SK-N-SH treated with all-trans-retinoic acid at 6 μM for 48 hours (cell line): Measurements from ENCODE around the gene DOCK1.

Experiments used
- ATAC-seq: fragments of 200-7000 bp; cut with Tn5 transposase; 3 replicates; pipeline ENCODE4 v1.9.1; 2020; ENCODE audit warnings: mild to moderate bottlenecking, moderate library complexity
- ARNTL ChIP-seq: fragments of 450-650 bp; formaldehyde crosslinking; IDR thresholded peaks from 2 replicates; pipeline ENCODE4 v1.5.0; 2020; ENCODE audit warnings: low read depth, mild to moderate bottlenecking, moderate library complexity, borderline replicate concordance
- BACH2 ChIP-seq: fragments of 250-450 bp; sonication (Bioruptor Pico); IDR thresholded peaks from 2 replicates; pipeline ENCODE4 v1.9.0; 2021; ENCODE audit warnings: mild to moderate bottlenecking, borderline replicate concordance
- CSDC2 ChIP-seq: fragments of 250-450 bp; sonication (Bioruptor Pico); IDR thresholded peaks from 2 replicates; pipeline ENCODE4 v1.5.0; 2020; ENCODE audit warnings: mild to moderate bottlenecking, moderate library complexity
- ESRRG ChIP-seq: fragments of 250-450 bp; sonication (Bioruptor Pico); IDR thresholded peaks from 2 replicates; pipeline ENCODE4 v1.6.1; 2021; ENCODE audit warnings: mild to moderate bottlenecking
- GLIS3 ChIP-seq: fragments of 250-450 bp; sonication (Bioruptor Pico); IDR thresholded peaks from 2 replicates; pipeline ENCODE4 v1.5.0; 2020; ENCODE audit warnings: mild to moderate bottlenecking, moderate library complexity
- ISL1 ChIP-seq: fragments of 250-450 bp; sonication (Bioruptor Pico); IDR thresholded peaks from 2 replicates; pipeline ENCODE4 v2.1.2; 2022; ENCODE audit warnings: mild to moderate bottlenecking, moderate library complexity
- OSR1 ChIP-seq: fragments of 250-450 bp; sonication (Bioruptor Pico); IDR thresholded peaks from 2 replicates; pipeline ENCODE4 v1.8.0; 2022; ENCODE audit warnings: moderate library complexity, mild to moderate bottlenecking, inconsistent platforms
- RARB ChIP-seq: fragments of 250-450 bp; sonication (Bioruptor Pico); IDR thresholded peaks from 2 replicates; pipeline ENCODE4 v1.8.0; 2021; ENCODE audit warnings: mild to moderate bottlenecking, moderate library complexity
- SNAI2 ChIP-seq: fragments of 250-450 bp; sonication (Bioruptor Pico); IDR thresholded peaks from 2 replicates; pipeline ENCODE4 v1.5.0; 2020; ENCODE audit warnings: mild to moderate bottlenecking, moderate library complexity
- TCF4 ChIP-seq: fragments of 250-450 bp; sonication (Bioruptor Pico); IDR thresholded peaks from 2 replicates; pipeline ENCODE4 v1.8.0; 2021; ENCODE audit warnings: mild to moderate bottlenecking, moderate library complexity, borderline replicate concordance
- ZC3H10 ChIP-seq: fragments of 250-450 bp; sonication (Bioruptor Pico); IDR thresholded peaks from 2 replicates; pipeline ENCODE4 v1.5.1; 2021; ENCODE audit warnings: mild to moderate bottlenecking, moderate library complexity
- ZFP30 ChIP-seq: fragments of 450-650 bp; formaldehyde crosslinking; IDR thresholded peaks from 2 replicates; pipeline ENCODE4 v1.5.0; 2022; ENCODE audit warnings: mild to moderate bottlenecking, moderate library complexity
- ZNF565 ChIP-seq: fragments of 450-650 bp; formaldehyde crosslinking; conservative IDR thresholded peaks from 2 replicates; pipeline ENCODE4 v1.5.0; 2020; ENCODE audit warnings: low read depth, mild to moderate bottlenecking, moderate library complexity
- ZNF70 ChIP-seq: fragments of 450-650 bp; formaldehyde crosslinking; IDR thresholded peaks from 2 replicates; pipeline ENCODE4 v1.5.0; 2020; ENCODE audit warnings: mild to moderate bottlenecking, moderate library complexity
- ZNF8 ChIP-seq: fragments of 450-650 bp; formaldehyde crosslinking; IDR thresholded peaks from 2 replicates; pipeline ENCODE4 v1.5.0; 2020; ENCODE audit warnings: mild to moderate bottlenecking, moderate library complexity
- TF ChIP-seq, protein P1 (sequence below): fragments of 250-450 bp; sonication (Bioruptor Pico); IDR thresholded peaks from 2 replicates; pipeline ENCODE4 v1.5.1; 2021; ENCODE audit warnings: mild to moderate bottlenecking, moderate library complexity
- TF ChIP-seq, protein P2 (sequence below): fragments of 250-450 bp; sonication (Bioruptor Pico); IDR thresholded peaks from 2 replicates; pipeline ENCODE4 v1.5.1; 2020; ENCODE audit warnings: low read depth, mild to moderate bottlenecking, moderate library complexity
- TF ChIP-seq, protein P3 (sequence below): fragments of 250-450 bp; sonication (Bioruptor Pico); IDR thresholded peaks from 2 replicates; pipeline ENCODE4 v1.5.0; 2020; ENCODE audit warnings: mild to moderate bottlenecking, moderate library complexity
- TF ChIP-seq, protein P4 (sequence below): fragments of 250-450 bp; sonication (Bioruptor Pico); IDR thresholded peaks from 2 replicates; pipeline ENCODE4 v1.8.0; 2021; ENCODE audit warnings: low read depth, mild to moderate bottlenecking, moderate library complexity, borderline replicate concordance

The DOCK1 gene

DNA sequence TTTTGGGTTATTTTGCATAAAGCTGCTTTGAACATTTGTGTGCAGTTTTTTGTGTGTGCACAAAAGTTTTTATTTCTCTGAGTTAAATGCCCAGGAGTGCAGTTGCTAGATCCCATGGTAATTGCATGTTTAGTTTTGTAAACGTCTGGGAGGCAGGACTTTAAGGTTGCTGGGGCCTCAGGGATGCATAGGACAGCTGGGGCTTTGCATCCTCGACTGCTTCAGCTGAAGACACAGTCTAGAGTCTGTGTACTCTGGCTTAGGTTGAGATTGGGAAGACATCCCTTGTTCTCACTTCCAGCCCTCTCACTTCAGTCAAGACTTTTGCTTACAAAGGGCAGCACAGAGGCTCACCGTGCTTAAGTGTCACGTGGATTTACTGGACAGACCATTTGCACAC lies 385.6 kb downstream of the DOCK1 start:
- TF ChIP-seq ZNF70 (CRISPR knock-in tag), result no peak
- TF ChIP-seq, protein P1, sequence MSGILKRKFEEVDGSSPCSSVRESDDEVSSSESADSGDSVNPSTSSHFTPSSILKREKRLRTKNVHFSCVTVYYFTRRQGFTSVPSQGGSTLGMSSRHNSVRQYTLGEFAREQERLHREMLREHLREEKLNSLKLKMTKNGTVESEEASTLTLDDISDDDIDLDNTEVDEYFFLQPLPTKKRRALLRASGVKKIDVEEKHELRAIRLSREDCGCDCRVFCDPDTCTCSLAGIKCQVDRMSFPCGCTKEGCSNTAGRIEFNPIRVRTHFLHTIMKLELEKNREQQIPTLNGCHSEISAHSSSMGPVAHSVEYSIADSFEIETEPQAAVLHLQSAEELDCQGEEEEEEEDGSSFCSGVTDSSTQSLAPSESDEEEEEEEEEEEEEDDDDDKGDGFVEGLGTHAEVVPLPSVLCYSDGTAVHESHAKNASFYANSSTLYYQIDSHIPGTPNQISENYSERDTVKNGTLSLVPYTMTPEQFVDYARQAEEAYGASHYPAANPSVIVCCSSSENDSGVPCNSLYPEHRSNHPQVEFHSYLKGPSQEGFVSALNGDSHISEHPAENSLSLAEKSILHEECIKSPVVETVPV (CRISPR knock-in tag), result no peak
- TF ChIP-seq ZC3H10 (CRISPR knock-in tag), result no peak
- TF ChIP-seq ZNF565 (CRISPR knock-in tag), result no peak

DNA sequence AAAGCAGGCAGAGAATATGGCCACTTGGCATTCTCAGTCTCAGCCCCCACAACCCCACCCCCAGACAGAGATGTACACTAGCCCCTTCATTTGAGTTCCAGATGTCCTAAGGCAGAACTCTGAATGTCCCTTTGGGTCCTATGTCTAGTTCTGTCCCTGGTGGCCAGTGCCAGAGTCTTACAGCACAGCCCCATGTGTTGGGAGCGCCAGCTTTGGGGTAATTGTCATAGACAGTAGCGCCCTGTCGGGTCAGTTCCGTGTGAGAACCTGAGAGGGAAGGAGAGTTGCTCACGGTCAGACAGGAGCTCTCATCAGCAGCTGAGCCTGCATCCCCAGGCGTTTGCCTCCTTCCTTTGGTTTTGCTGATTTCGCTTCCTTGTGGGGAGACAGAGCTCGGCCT lies 386.1 kb downstream of the DOCK1 start:
- no peak for TF ChIP-seq ARNTL (CRISPR knock-in tag)
- TF ChIP-seq, protein P2, sequence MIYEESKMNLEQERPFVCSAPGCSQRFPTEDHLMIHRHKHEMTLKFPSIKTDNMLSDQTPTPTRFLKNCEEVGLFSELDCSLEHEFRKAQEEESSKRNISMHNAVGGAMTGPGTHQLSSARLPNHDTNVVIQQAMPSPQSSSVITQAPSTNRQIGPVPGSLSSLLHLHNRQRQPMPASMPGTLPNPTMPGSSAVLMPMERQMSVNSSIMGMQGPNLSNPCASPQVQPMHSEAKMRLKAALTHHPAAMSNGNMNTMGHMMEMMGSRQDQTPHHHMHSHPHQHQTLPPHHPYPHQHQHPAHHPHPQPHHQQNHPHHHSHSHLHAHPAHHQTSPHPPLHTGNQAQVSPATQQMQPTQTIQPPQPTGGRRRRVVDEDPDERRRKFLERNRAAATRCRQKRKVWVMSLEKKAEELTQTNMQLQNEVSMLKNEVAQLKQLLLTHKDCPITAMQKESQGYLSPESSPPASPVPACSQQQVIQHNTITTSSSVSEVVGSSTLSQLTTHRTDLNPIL (CRISPR knock-in tag), result no peak
- TF ChIP-seq OSR1 (CRISPR knock-in tag), result no peak
- TF ChIP-seq ZNF8 (CRISPR knock-in tag), result no peak
- TF ChIP-seq TCF4, result no peak
- TF ChIP-seq GLIS3 (CRISPR knock-in tag), result no peak
- TF ChIP-seq, protein P3, sequence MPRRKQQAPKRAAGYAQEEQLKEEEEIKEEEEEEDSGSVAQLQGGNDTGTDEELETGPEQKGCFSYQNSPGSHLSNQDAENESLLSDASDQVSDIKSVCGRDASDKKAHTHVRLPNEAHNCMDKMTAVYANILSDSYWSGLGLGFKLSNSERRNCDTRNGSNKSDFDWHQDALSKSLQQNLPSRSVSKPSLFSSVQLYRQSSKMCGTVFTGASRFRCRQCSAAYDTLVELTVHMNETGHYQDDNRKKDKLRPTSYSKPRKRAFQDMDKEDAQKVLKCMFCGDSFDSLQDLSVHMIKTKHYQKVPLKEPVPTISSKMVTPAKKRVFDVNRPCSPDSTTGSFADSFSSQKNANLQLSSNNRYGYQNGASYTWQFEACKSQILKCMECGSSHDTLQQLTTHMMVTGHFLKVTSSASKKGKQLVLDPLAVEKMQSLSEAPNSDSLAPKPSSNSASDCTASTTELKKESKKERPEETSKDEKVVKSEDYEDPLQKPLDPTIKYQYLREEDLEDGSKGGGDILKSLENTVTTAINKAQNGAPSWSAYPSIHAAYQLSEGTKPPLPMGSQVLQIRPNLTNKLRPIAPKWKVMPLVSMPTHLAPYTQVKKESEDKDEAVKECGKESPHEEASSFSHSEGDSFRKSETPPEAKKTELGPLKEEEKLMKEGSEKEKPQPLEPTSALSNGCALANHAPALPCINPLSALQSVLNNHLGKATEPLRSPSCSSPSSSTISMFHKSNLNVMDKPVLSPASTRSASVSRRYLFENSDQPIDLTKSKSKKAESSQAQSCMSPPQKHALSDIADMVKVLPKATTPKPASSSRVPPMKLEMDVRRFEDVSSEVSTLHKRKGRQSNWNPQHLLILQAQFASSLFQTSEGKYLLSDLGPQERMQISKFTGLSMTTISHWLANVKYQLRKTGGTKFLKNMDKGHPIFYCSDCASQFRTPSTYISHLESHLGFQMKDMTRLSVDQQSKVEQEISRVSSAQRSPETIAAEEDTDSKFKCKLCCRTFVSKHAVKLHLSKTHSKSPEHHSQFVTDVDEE (CRISPR knock-in tag), result no peak
- no peak for TF ChIP-seq SNAI2 (CRISPR knock-in tag)
- TF ChIP-seq RARB (CRISPR knock-in tag), result no peak
- no peak for ATAC-seq

More for the DNA sequence above, 385.6 kb downstream of the DOCK1 start:
- no peak for ATAC-seq

DNA sequence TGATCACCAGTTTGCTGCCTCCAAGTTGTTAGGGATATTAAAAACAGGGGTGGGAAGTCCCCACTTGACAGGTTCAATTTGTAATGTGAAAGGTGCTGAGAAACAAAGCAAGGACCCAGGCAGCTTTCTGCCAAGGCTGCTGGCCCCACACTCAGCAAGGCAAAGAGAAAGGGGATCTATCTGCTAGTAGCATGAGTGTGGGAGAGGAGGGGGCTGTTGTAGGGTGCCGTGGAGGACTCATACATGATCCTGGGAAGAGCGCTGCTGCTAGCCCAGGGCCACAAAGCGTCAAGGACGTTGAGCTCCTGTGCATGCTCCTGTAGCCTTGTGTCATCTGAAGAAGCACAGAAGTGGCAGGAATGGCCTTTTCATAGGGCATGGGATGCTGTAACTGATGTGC lies 387.7 kb downstream of the DOCK1 start:
- no peak for ATAC-seq

DNA sequence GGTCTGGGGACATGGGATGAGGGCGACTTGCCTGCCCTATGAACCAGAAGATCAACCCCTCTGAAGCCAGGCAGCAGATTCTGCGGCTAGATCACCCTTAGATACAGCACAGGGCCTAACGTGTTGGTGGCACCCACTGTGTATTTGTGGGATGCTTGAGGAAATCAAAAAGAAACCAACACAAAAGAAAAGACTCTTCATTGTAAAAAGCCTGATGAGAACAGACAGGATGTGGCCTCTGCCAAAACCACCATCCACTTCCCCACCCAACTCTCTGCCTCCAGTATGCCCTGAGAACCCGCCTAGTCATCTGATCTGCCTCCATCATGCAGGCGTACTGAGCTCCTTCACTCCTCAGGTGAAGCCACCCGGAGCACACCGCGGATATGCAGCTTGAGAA lies 388.4 kb downstream of the DOCK1 start:
- no peak for TF ChIP-seq ESRRG
- TF ChIP-seq ZFP30 (CRISPR knock-in tag), result no peak
- TF ChIP-seq, protein P4, sequence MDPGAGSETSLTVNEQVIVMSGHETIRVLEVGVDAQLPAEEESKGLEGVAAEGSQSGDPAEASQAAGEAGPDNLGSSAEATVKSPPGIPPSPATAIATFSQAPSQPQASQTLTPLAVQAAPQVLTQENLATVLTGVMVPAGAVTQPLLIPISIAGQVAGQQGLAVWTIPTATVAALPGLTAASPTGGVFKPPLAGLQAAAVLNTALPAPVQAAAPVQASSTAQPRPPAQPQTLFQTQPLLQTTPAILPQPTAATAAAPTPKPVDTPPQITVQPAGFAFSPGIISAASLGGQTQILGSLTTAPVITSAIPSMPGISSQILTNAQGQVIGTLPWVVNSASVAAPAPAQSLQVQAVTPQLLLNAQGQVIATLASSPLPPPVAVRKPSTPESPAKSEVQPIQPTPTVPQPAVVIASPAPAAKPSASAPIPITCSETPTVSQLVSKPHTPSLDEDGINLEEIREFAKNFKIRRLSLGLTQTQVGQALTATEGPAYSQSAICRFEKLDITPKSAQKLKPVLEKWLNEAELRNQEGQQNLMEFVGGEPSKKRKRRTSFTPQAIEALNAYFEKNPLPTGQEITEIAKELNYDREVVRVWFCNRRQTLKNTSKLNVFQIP (CRISPR knock-in tag), result no peak
- TF ChIP-seq ZC3H10 (CRISPR knock-in tag), result no peak
- no peak for TF ChIP-seq BACH2 (CRISPR knock-in tag)
- no peak for ATAC-seq

More for the DNA sequence above, 387.7 kb downstream of the DOCK1 start:
- TF ChIP-seq ISL1 (no peak), ZNF8 (CRISPR knock-in tag) (no peak)

DNA sequence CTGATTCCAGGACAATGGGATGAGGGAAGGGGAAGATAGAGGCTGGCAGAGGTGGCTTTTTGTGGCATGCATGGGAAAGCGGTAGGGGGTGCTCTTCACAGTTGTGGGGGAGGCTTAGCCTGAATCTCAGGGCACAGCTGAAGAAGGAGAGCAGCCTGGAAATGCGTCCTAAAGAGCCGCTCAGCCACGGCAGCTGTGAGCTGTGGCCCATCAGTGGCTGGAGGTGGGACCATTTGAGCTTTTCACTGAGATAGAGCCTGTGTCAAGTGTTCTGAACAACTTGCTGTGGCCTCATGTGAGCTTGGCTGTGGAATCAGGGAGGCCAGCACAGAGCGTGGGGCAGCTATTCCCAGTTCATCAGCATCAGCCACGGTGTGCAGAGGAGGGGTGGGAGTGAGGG lies 391.5 kb downstream of the DOCK1 start:
- ATAC-seq, result no peak
- TF ChIP-seq CSDC2 (CRISPR knock-in tag), result no peak
- no peak for TF ChIP-seq TCF4
- TF ChIP-seq BACH2 (CRISPR knock-in tag), result no peak
- TF ChIP-seq, protein P2 (CRISPR knock-in tag), result no peak
- TF ChIP-seq, protein P4 (CRISPR knock-in tag), result no peak
- TF ChIP-seq, all 23 proteins: peak for 0
